MM.1S (cell line): ENCODE data around the gene PRRT1.

ENCODE experiments used
- CTCF ChIP-seq: fragments of 300-600 bp; sonication (generic); IDR thresholded peaks from 2 replicates; pipeline ENCODE4 v1.5.1; 2016; ENCODE audit warnings: antibody characterized with exemption, low read length, mixed read lengths
- EZH2phosphoT487 ChIP-seq: fragments of 300-600 bp; sonication (generic); IDR thresholded peaks from 2 replicates; pipeline ENCODE4 v1.6.1; 2018; ENCODE audit warnings: antibody characterized with exemption, low read length

- TF ChIP-seq EZH2phosphoT487 (no peak), CTCF (no peak)
Measured at GRCh38 chr6:32181148-32181702, 29.5 kb upstream of the PRRT1 start.
